Keratinocyte (primary cell): Measurements from ENCODE around the gene WDR3. TPM values are rescaled to one million over a fixed set of nuclear protein-coding genes. Genes with fewer than 3 reads are reported as not detected.

ENCODE experiments used
- DNase-seq: peaks from one replicate; pipeline ENCODE4 v3.0.0-alpha.2; 2011; ENCODE audit warnings: low read depth, missing footprints, low spot score
- FAIRE-seq: peaks from 2 replicates; lab custom pipeline; 2011; peaks lifted over from hg19 to GRCh38; lab: Jason Lieb, UNC
- H2AFZ ChIP-seq: 2 replicates; pipeline ENCODE4 v1.6.0; 2012; ENCODE audit warnings: low read length, control low read depth, inconsistent platforms; ENCODE audit not compliant: control insufficient read depth
- H3K27ac ChIP-seq: 2 replicates; pipeline ENCODE4 v1.5.1; 2011; ENCODE audit warnings: low read length; ENCODE audit not compliant: control insufficient read depth, insufficient read depth
- H3K27me3 ChIP-seq: 3 replicates; pipeline ENCODE4 v1.6.0; 2011; ENCODE audit warnings: low read length; ENCODE audit not compliant: control insufficient read depth, insufficient read depth; ENCODE audit errors: extremely low read depth
- H3K36me3 ChIP-seq, 2 experiments: 2 replicates in 1 of 2; 3 replicates in 1 of 2; pipeline ENCODE4 v1.5.1; 2011; ENCODE audit warnings: low read length in 2 of 2, mild to moderate bottlenecking in 1 of 2; ENCODE audit not compliant: control insufficient read depth in 2 of 2, insufficient read depth in 2 of 2; ENCODE audit errors: extremely low read depth in 1 of 2
- H3K4me1 ChIP-seq: 3 replicates; pipeline ENCODE4 v1.5.1; 2011; ENCODE audit warnings: low read length; ENCODE audit not compliant: control insufficient read depth, insufficient read depth; ENCODE audit errors: extremely low read depth
- H3K4me2 ChIP-seq: 3 replicates; pipeline ENCODE4 v1.6.0; 2011; ENCODE audit warnings: low read depth, low read length; ENCODE audit not compliant: control insufficient read depth, insufficient read depth; ENCODE audit errors: extremely low read depth
- H3K4me3 ChIP-seq, 3 experiments: fragments of 200-600 bp in 1 of 3; sonication (generic) in 1 of 3; 2 replicates in 2 of 3; 3 replicates in 1 of 3; pipeline ENCODE4 v1.5.1; 2011 to 2016; ENCODE audit warnings: low read length in 3 of 3, mild to moderate bottlenecking in 3 of 3, control low read depth in 2 of 3, inconsistent platforms in 1 of 3, low read depth in 1 of 3, mixed read lengths in 1 of 3, mixed run types in 1 of 3, moderate library complexity in 1 of 3; ENCODE audit not compliant: control insufficient read depth in 2 of 3, insufficient read depth in 2 of 3; ENCODE audit errors: extremely low read depth in 1 of 3
- H3K79me2 ChIP-seq: 2 replicates; pipeline ENCODE4 v1.6.0; 2012; ENCODE audit warnings: low read length; ENCODE audit not compliant: control insufficient read depth, insufficient read depth
- H3K9ac ChIP-seq: 3 replicates; pipeline ENCODE4 v1.6.0; 2011; ENCODE audit warnings: low read length; ENCODE audit not compliant: control insufficient read depth, insufficient read depth; ENCODE audit errors: extremely low read depth
- H3K9me1 ChIP-seq: 3 replicates; pipeline ENCODE4 v1.6.0; 2011; ENCODE audit warnings: low read length; ENCODE audit not compliant: control insufficient read depth, insufficient read depth; ENCODE audit errors: extremely low read depth
- H3K9me3 ChIP-seq: 2 replicates; pipeline ENCODE4 v1.5.1; 2012; ENCODE audit warnings: low read depth, low read length; ENCODE audit not compliant: control insufficient read depth
- H4K20me1 ChIP-seq: 3 replicates; pipeline ENCODE4 v1.6.0; 2011; ENCODE audit warnings: low read length; ENCODE audit not compliant: control insufficient read depth, insufficient read depth; ENCODE audit errors: extremely low read depth
- EZH2 ChIP-seq: IDR thresholded peaks from one replicate; pipeline ENCODE4 v1.6.1; 2012; ENCODE audit warnings: inconsistent platforms, mild to moderate bottlenecking, low read length, moderate library complexity
- dilution Hi-C: fragments of 300-500 bp; cut with MboI; formaldehyde crosslinking; loops from one replicate; pipeline ENCODE4 v1.7.0; 2020; ENCODE audit warnings: low sequenced_read_pairs; ENCODE audit not compliant: extremely low pct_ligation_motif_present
- polyA plus RNA-seq, 5 experiments: library from polyadenylated mRNA; depleted of rRNA in 3 of 5; stranded (reverse) in 3 of 5; stranded (forward) in 1 of 5; unstranded in 1 of 5; fragments of >200 nt; gene quantifications; 1 replicate in 1 of 5; 2 replicates in 3 of 5; 3 replicates in 1 of 5; pipeline versions ENCODE4 v1.2.1 to v1.2.3, GENCODE V29; 2011 to 2012; ENCODE audit warnings: missing spikeins in 2 of 5, low read depth in 1 of 5, low replicate concordance in 1 of 5
- TF ChIP-seq, protein P1 (sequence below), 3 experiments: IDR thresholded peaks in 1 of 3; conservative IDR thresholded peaks in 1 of 3; optimal IDR thresholded peaks in 1 of 3; 2 replicates in 2 of 3; 3 replicates in 1 of 3; pipeline versions ENCODE3 to v1.5.1; 2011; ENCODE audit warnings: low read length in 3 of 3, mild to moderate bottlenecking in 3 of 3, moderate library complexity in 2 of 3, control low read depth in 1 of 3, inconsistent platforms in 1 of 3; ENCODE audit not compliant: insufficient read depth in 2 of 3; ENCODE audit errors: extremely low read depth in 1 of 3

WDR3 gene
- polyA plus RNA-seq, 1 donor (not counting 4 experiments of a cell fraction or from before 2014, with no cell fraction given), result 47.8 TPM

DNA sequence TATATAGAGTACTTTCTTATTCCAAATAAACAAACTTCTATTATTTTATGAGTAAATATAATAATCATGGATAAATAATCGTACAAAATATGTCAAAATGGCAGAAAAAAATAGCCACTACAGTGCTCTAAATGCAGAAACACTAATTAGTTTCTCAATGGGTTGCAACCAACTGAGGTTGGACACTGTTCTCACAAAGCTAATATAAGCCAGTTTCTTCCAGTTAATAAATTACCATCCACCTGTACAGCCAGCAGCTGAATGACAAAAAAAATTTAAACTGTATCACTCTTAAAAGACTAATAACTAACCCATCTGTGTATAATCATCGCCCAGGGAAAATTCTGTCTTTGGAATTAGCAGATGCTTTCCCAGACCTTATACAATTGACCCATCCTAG lies 37.0 kb upstream of the WDR3 start:
- Histone ChIP-seq H3K4me3 (no peak overlapping the region), H3K9me3 (no peaks in the 10 kb centered on the region), H3K27ac (no peak overlapping the region), H3K4me2 (no peak overlapping the region), H3K4me1 (no peaks in the 10 kb centered on the region), H3K79me2 (no peaks in the 10 kb centered on the region), H3K9me1 (no peaks in the 10 kb centered on the region), H3K36me3 (peaks cover 0 to 3% of the 10 kb centered on the region in 2 experiments), H3K27me3 (no peaks in the 10 kb centered on the region), H4K20me1 (no peaks in the 10 kb centered on the region), H2AFZ (no peak overlapping the region), H3K9ac (no peak overlapping the region)
- FAIRE-seq (no peak), DNase-seq (no peak)
- dilution Hi-C loops, result no loop called here
- TF ChIP-seq, protein P1, sequence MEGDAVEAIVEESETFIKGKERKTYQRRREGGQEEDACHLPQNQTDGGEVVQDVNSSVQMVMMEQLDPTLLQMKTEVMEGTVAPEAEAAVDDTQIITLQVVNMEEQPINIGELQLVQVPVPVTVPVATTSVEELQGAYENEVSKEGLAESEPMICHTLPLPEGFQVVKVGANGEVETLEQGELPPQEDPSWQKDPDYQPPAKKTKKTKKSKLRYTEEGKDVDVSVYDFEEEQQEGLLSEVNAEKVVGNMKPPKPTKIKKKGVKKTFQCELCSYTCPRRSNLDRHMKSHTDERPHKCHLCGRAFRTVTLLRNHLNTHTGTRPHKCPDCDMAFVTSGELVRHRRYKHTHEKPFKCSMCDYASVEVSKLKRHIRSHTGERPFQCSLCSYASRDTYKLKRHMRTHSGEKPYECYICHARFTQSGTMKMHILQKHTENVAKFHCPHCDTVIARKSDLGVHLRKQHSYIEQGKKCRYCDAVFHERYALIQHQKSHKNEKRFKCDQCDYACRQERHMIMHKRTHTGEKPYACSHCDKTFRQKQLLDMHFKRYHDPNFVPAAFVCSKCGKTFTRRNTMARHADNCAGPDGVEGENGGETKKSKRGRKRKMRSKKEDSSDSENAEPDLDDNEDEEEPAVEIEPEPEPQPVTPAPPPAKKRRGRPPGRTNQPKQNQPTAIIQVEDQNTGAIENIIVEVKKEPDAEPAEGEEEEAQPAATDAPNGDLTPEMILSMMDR (optimal IDR thresholded peaks at IDR 0.05 in 1 of 3, IDR thresholded peaks at IDR 0.05 in 1 of 3, conservative IDR thresholded peaks at IDR 0.05 in 1 of 3; ENCODE audit: extremely low read depth in 1 of 3, insufficient read depth in 2 of 3, low read length in 3 of 3), result no peak
- TF ChIP-seq EZH2, result no peak

DNA sequence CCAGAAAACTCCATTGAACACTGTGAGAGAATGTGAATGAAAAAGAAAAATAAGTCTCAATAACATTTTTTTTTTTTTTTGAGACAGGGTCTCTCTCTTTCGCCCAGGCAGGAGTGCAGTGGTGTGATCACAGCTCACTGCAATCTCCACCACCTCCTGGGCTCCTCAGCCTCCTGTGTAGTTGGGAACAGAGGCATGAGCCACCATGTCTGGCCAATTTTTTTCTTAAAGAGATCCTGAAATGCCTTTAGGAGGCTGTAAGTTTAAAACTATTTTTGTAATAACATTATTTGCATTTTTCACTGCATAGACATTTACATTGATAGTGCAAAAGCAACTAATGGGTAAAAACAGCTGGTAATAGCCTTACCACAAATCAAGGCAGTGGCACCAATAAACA lies 35.5 kb upstream of the WDR3 start:
- no peak overlapping the region for H2AFZ ChIP-seq
- no peaks in the 10 kb centered on the region for H3K79me2 ChIP-seq
- no peaks in the 10 kb centered on the region for H3K9me1 ChIP-seq
- H3K27me3 ChIP-seq, result no peaks in the 10 kb centered on the region
- no peak for FAIRE-seq
- no peaks in the 10 kb centered on the region for H4K20me1 ChIP-seq
- no peaks in the 10 kb centered on the region for H3K4me1 ChIP-seq
- no peak for DNase-seq
- dilution Hi-C loops, result no loop called here
- no peak overlapping the region for H3K9ac ChIP-seq
- no peak overlapping the region for H3K4me3 ChIP-seq
- H3K36me3 ChIP-seq, result peaks cover 2 to 11% of the 10 kb centered on the region in 2 experiments
- H3K27ac ChIP-seq, result no peak overlapping the region
- no peak overlapping the region for H3K4me2 ChIP-seq
- TF ChIP-seq, protein P1 (optimal IDR thresholded peaks at IDR 0.05 in 1 of 3, IDR thresholded peaks at IDR 0.05 in 1 of 3, conservative IDR thresholded peaks at IDR 0.05 in 1 of 3; ENCODE audit: extremely low read depth in 1 of 3, insufficient read depth in 2 of 3, low read length in 3 of 3), result no peak
- no peak for TF ChIP-seq EZH2
- H3K9me3 ChIP-seq, result no peaks in the 10 kb centered on the region
